IMR-90 (cell line): Measurements from ENCODE around the gene SPSB2. TPM values are rescaled to one million over a fixed set of nuclear protein-coding genes. Genes with fewer than 3 reads are reported as not detected.

Source experiments
- ATAC-seq: fragments of 200-7000 bp; cut with Tn5 transposase; 2 replicates; pipeline ENCODE4 v1.9.1; 2020; ENCODE audit warnings: low read depth, mild to moderate bottlenecking, moderate library complexity
- BruUV-seq: library from RNA; stranded (reverse); fragments of 400-500 nt; replicated peaks from 2 replicates; lab custom pipeline; 2021; lab: Mats Ljungman, UMichigan
- CTCF ChIA-PET: fragments of 300-600 bp; formaldehyde crosslinking; extraction: SDS; loops from one replicate; lab custom pipeline; 2021; ENCODE audit warnings: antibody characterized with exemption; lab: Yijun Ruan, JAX
- POLR2A ChIA-PET: fragments of 300-600 bp; sonication (Branson Sonifier 250); formaldehyde crosslinking; loops from one replicate; lab custom pipeline; 2022; ENCODE audit warnings: antibody characterized with exemption; ENCODE audit not compliant: unreplicated experiment; lab: Charles Lee
- DNase-seq: peaks from one replicate; pipeline ENCODE4 v3.0.0; 2013
- H2AFZ ChIP-seq: replicated peaks from 2 replicates; pipeline ENCODE3; 2013; ENCODE audit warnings: low read length, mild to moderate bottlenecking; ENCODE audit not compliant: poor library complexity
- H2AK5ac ChIP-seq: 2 replicates; pipeline ENCODE4 v1.6.1; 2013; ENCODE audit warnings: low read depth, low read length, inconsistent platforms
- H2AK9ac ChIP-seq: replicated peaks from 2 replicates; pipeline ENCODE3; 2013; ENCODE audit warnings: mild to moderate bottlenecking, low read depth, low read length, moderate library complexity; ENCODE audit not compliant: poor library complexity
- H2BK120ac ChIP-seq: 2 replicates; pipeline ENCODE4 v1.6.1; 2013; ENCODE audit warnings: low read depth, low read length, inconsistent platforms
- H2BK15ac ChIP-seq: 3 replicates; pipeline ENCODE4 v1.6.1; 2013; ENCODE audit warnings: low read depth, low read length, inconsistent platforms
- H2BK20ac ChIP-seq: 2 replicates; pipeline ENCODE4 v1.6.1; 2013; ENCODE audit warnings: low read depth, mild to moderate bottlenecking, inconsistent platforms, low read length, moderate library complexity
- H2BK5ac ChIP-seq: 2 replicates; pipeline ENCODE4 v1.6.1; 2013; ENCODE audit warnings: mild to moderate bottlenecking, low read depth, low read length, inconsistent platforms; ENCODE audit not compliant: poor library complexity, severe bottlenecking
- H3K14ac ChIP-seq: replicated peaks from 2 replicates; pipeline ENCODE4 v1.6.1; 2013; ENCODE audit warnings: low read depth, low read length, inconsistent platforms
- H3K18ac ChIP-seq: 2 replicates; pipeline ENCODE4 v1.6.1; 2013; ENCODE audit warnings: low read depth, low read length, control low read depth
- H3K23ac ChIP-seq: 2 replicates; pipeline ENCODE4 v1.6.1; 2013; ENCODE audit warnings: low read depth, low read length, inconsistent platforms
- H3K27ac ChIP-seq: 2 replicates; pipeline ENCODE4 v1.5.1; 2013; ENCODE audit warnings: mild to moderate bottlenecking, control low read depth, low read length; ENCODE audit not compliant: insufficient read depth
- H3K27me3 ChIP-seq: 2 replicates; pipeline ENCODE4 v1.6.1; 2013; ENCODE audit warnings: low read length; ENCODE audit not compliant: control insufficient read depth, insufficient read depth
- H3K36me3 ChIP-seq: 2 replicates; pipeline ENCODE4 v1.6.1; 2013; ENCODE audit warnings: low read length, mixed read lengths; ENCODE audit not compliant: control insufficient read depth, insufficient read depth
- H3K4ac ChIP-seq: 2 replicates; pipeline ENCODE4 v1.6.1; 2013; ENCODE audit warnings: low read depth, low read length, inconsistent platforms
- H3K4me1 ChIP-seq: 2 replicates; pipeline ENCODE4 v1.6.1; 2013; ENCODE audit warnings: low read length, mixed read lengths; ENCODE audit not compliant: control insufficient read depth, insufficient read depth
- H3K4me2 ChIP-seq: 2 replicates; pipeline ENCODE4 v1.6.1; 2013; ENCODE audit warnings: low read depth, mild to moderate bottlenecking, control low read depth, low read length, moderate library complexity
- H3K4me3 ChIP-seq: 2 replicates; pipeline ENCODE4 v1.5.1; 2013; ENCODE audit warnings: low read depth, mild to moderate bottlenecking, control low read depth, low read length, moderate library complexity; ENCODE audit not compliant: insufficient read depth
- H3K56ac ChIP-seq: 2 replicates; pipeline ENCODE4 v1.6.1; 2013; ENCODE audit warnings: low read length, inconsistent platforms; ENCODE audit not compliant: insufficient read depth; ENCODE audit errors: extremely low read depth
- H3K79me1 ChIP-seq, 2 experiments: 2 replicates each; pipeline ENCODE4 v1.6.1; 2013; ENCODE audit warnings: low read length in 2 of 2, inconsistent platforms in 1 of 2, low read depth in 1 of 2
- H3K9ac ChIP-seq: 2 replicates; pipeline ENCODE4 v1.6.1; 2013; ENCODE audit warnings: low read depth, low read length, control low read depth
- H3K9me1 ChIP-seq: 2 replicates; pipeline ENCODE4 v1.6.1; 2013; ENCODE audit warnings: low read length, inconsistent platforms; ENCODE audit not compliant: insufficient read depth
- H3K9me3 ChIP-seq: 2 replicates; pipeline ENCODE4 v1.6.1; 2013; ENCODE audit warnings: low read length; ENCODE audit not compliant: control insufficient read depth, insufficient read depth
- H4K20me1 ChIP-seq: 2 replicates; pipeline ENCODE4 v1.6.1; 2013; ENCODE audit warnings: low read length, inconsistent platforms; ENCODE audit not compliant: insufficient read depth
- H4K5ac ChIP-seq: 2 replicates; pipeline ENCODE4 v1.6.1; 2013; ENCODE audit warnings: mild to moderate bottlenecking, low read depth, low read length, control low read depth
- H4K8ac ChIP-seq, 2 experiments: 2 replicates each; pipeline ENCODE4 v1.6.1; 2013; ENCODE audit warnings: low read depth in 2 of 2, low read length in 2 of 2, control low read depth in 1 of 2, inconsistent platforms in 1 of 2
- H4K91ac ChIP-seq: 2 replicates; pipeline ENCODE4 v1.6.1; 2013; ENCODE audit warnings: low read depth, low read length, inconsistent platforms; ENCODE audit not compliant: insufficient read depth
- CEBPB ChIP-seq: IDR thresholded peaks from 2 replicates; pipeline ENCODE4 v1.6.1; 2012; ENCODE audit warnings: low read depth, low read length, improper control_type of control experiment
- CHD1 ChIP-seq: IDR thresholded peaks from 2 replicates; pipeline ENCODE4 v1.6.1; 2012; ENCODE audit warnings: low read depth, low read length, improper control_type of control experiment
- FOS ChIP-seq: fragments of 150-350 bp; IDR thresholded peaks from 2 replicates; pipeline ENCODE4 v1.6.1; 2016; ENCODE audit warnings: low read depth, low read length
- MAFK ChIP-seq: IDR thresholded peaks from 2 replicates; pipeline ENCODE4 v1.6.1; 2012; ENCODE audit warnings: low read depth, low read length, improper control_type of control experiment
- MAZ ChIP-seq: IDR thresholded peaks from 2 replicates; pipeline ENCODE4 v1.6.1; 2012; ENCODE audit warnings: low read depth, mild to moderate bottlenecking, low read length, improper control_type of control experiment, moderate library complexity, borderline replicate concordance
- MXI1 ChIP-seq: IDR thresholded peaks from 2 replicates; pipeline ENCODE4 v1.6.1; 2012; ENCODE audit warnings: low read depth, mild to moderate bottlenecking, low read length, moderate library complexity, borderline replicate concordance
- NFE2L2 ChIP-seq: fragments of 150-350 bp; IDR thresholded peaks from 2 replicates; pipeline ENCODE4 v1.6.1; 2016; ENCODE audit warnings: low read depth, mild to moderate bottlenecking, low read length
- POLR2A ChIP-seq: IDR thresholded peaks from 2 replicates; pipeline ENCODE4 v1.6.1; 2012; ENCODE audit warnings: mild to moderate bottlenecking, low read depth, low read length
- RAD21 ChIP-seq: IDR thresholded peaks from 2 replicates; pipeline ENCODE4 v1.6.1; 2012; ENCODE audit warnings: low read length, improper control_type of control experiment
- RCOR1 ChIP-seq: IDR thresholded peaks from 2 replicates; pipeline ENCODE4 v1.6.1; 2012; ENCODE audit warnings: mild to moderate bottlenecking, low read length, improper control_type of control experiment; ENCODE audit not compliant: insufficient replicate concordance
- RFX5 ChIP-seq: IDR thresholded peaks from 2 replicates; pipeline ENCODE4 v1.8.0; 2012; ENCODE audit warnings: low read depth, mild to moderate bottlenecking, low read length, moderate library complexity
- SMC3 ChIP-seq: fragments of 150-350 bp; IDR thresholded peaks from 2 replicates; pipeline ENCODE4 v1.6.1; 2016; ENCODE audit warnings: low read depth, mild to moderate bottlenecking, antibody characterized with exemption, low read length, moderate library complexity
- USF2 ChIP-seq: fragments of 150-350 bp; IDR thresholded peaks from 2 replicates; pipeline ENCODE4 v1.6.1; 2017; ENCODE audit warnings: mild to moderate bottlenecking, antibody characterized with exemption, low read length, low read depth
- WGBS, 2 experiments: methylation state at CpG; one replicate each; pipeline versions ENCODE4 v1.1.5 to v1.1.7; 2013; ENCODE audit warnings: missing lambda C conversion rate in 2 of 2; ENCODE audit not compliant: insufficient read length in 1 of 2; ENCODE audit errors: extremely low coverage in 2 of 2; 5-methylcytosine and 5-hydroxymethylcytosine counted together
- dilution Hi-C: fragments of 300-500 bp; cut with HindIII; formaldehyde crosslinking; loops from one replicate; pipeline ENCODE4 v1.14.3; 2018; ENCODE audit warnings: low sequenced_read_pairs; ENCODE audit not compliant: unreplicated experiment
- in situ Hi-C: fragments of 300-500 bp; cut with MboI; formaldehyde crosslinking; loops from 3 replicates; pipeline ENCODE4 v1.14.3; 2019; ENCODE audit warnings: low sequenced_read_pairs, inconsistent platforms, mixed read lengths
- intact Hi-C: fragments of 100-400 bp; cut with micrococcal nuclease; formaldehyde crosslinking; loops from 2 replicates; pipeline ENCODE4 v1.10.0; 2022
- polyA plus RNA-seq, 3 experiments: library from polyadenylated mRNA; depleted of rRNA; stranded (reverse); fragments of >200 nt; gene quantifications; 2 replicates each; pipeline ENCODE4 v1.2.3, GENCODE V29; 2012; ENCODE audit warnings: low replicate concordance in 1 of 3
- total RNA-seq: library from RNA; depleted of rRNA; stranded (reverse); fragments of >200 nt; gene quantifications from 2 replicates; pipeline ENCODE4 v1.2.3, GENCODE V29; 2012
- TF ChIP-seq, protein P1 (sequence below): fragments of 150-350 bp; IDR thresholded peaks from 2 replicates; pipeline ENCODE4 v1.6.1; 2016; ENCODE audit warnings: low read depth, mild to moderate bottlenecking, low read length, moderate library complexity, borderline replicate concordance
- TF ChIP-seq, protein P2 (sequence below): conservative IDR thresholded peaks from 2 replicates; pipeline ENCODE4 v1.5.1; 2012; ENCODE audit warnings: mild to moderate bottlenecking, low read depth, low read length, improper control_type of control experiment

SPSB2 gene
- total and polyA plus RNA-seq, 2 of the 4 experiments (the other 2 are of a cell fraction), result 1.3 to 4.1 TPM

DNA sequence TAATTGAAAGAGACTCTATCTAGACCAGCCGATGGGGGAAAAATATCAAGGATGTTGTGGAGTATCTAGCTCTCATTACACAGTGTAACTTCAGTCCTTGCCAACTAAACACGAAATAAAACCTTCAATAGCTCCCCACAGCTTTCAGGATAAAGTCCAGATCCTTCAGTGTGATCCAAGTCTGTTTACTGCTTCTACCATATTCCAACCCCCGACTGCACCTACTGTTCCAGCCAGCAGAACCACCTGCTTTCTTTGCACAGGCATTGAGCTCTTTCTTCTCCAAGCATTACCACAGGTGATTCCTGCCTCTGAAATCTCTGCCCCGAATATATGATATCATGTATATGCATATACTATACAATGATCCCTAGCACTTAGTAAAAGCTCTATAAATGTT is 29.3 kb upstream of the SPSB2 start:
- H2BK120ac ChIP-seq, result no peak overlapping the region
- no peak overlapping the region for H3K4me2 ChIP-seq
- no peak overlapping the region for H2BK5ac ChIP-seq
- no peaks in the 10 kb centered on the region; the same call in 1 of the 2 replicates for H3K36me3 ChIP-seq
- no peak overlapping the region for H3K18ac ChIP-seq
- no peak overlapping the region for H3K4me3 ChIP-seq
- TF ChIP-seq NFE2L2 (no peak), MXI1 (no peak), USF2 (no peak), CHD1 (no peak), RCOR1 (no peak), SMC3 (no peak), CEBPB (no peak), RFX5 (no peak), RAD21 (no peak), FOS (no peak), MAZ (no peak), POLR2A (no peak), MAFK (no peak)
- TF ChIP-seq, protein P1, sequence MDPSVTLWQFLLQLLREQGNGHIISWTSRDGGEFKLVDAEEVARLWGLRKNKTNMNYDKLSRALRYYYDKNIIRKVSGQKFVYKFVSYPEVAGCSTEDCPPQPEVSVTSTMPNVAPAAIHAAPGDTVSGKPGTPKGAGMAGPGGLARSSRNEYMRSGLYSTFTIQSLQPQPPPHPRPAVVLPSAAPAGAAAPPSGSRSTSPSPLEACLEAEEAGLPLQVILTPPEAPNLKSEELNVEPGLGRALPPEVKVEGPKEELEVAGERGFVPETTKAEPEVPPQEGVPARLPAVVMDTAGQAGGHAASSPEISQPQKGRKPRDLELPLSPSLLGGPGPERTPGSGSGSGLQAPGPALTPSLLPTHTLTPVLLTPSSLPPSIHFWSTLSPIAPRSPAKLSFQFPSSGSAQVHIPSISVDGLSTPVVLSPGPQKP, result no peak
- TF ChIP-seq, protein P2, sequence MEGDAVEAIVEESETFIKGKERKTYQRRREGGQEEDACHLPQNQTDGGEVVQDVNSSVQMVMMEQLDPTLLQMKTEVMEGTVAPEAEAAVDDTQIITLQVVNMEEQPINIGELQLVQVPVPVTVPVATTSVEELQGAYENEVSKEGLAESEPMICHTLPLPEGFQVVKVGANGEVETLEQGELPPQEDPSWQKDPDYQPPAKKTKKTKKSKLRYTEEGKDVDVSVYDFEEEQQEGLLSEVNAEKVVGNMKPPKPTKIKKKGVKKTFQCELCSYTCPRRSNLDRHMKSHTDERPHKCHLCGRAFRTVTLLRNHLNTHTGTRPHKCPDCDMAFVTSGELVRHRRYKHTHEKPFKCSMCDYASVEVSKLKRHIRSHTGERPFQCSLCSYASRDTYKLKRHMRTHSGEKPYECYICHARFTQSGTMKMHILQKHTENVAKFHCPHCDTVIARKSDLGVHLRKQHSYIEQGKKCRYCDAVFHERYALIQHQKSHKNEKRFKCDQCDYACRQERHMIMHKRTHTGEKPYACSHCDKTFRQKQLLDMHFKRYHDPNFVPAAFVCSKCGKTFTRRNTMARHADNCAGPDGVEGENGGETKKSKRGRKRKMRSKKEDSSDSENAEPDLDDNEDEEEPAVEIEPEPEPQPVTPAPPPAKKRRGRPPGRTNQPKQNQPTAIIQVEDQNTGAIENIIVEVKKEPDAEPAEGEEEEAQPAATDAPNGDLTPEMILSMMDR, result no peak
- no peak overlapping the region for H3K14ac ChIP-seq
- no peak overlapping the region for H2AFZ ChIP-seq
- POLR2A ChIA-PET, result no interaction called here
- no peak overlapping the region for H4K5ac ChIP-seq
- H4K20me1 ChIP-seq, result no peaks in the 10 kb centered on the region
- no peak overlapping the region for H3K9ac ChIP-seq
- H3K79me1 ChIP-seq, result no peaks in the 10 kb centered on the region; a peak in 1 of 4 replicates
- H3K4ac ChIP-seq, result no peak overlapping the region
- H3K23ac ChIP-seq, result no peak overlapping the region
- CTCF ChIA-PET, result interaction anchor here (2.3 kb wide), 1 partner anchor 11 kb away, joined by 9 read pairs; no protein-coding TSS in a partner anchor
- no peak overlapping the region for H4K8ac ChIP-seq
- H3K56ac ChIP-seq, result no peak overlapping the region
- H4K91ac ChIP-seq, result no peak overlapping the region
- H2BK15ac ChIP-seq, result no peak overlapping the region
- H3K27ac ChIP-seq, result no peak overlapping the region
- DNase-seq (no peak), ATAC-seq (no peak)
- H3K4me1 ChIP-seq, result peaks cover 3% of the 10 kb centered on the region; the same call in 1 of the 2 replicates
- WGBS, 2 experiments, result no CpG with 5 or more reads among the region's 4 CpGs
- in situ Hi-C loops, result no loop called here
- H3K9me3 ChIP-seq, result no peaks in the 10 kb centered on the region
- H2AK5ac ChIP-seq, result no peak overlapping the region
- no peak overlapping the region for H2AK9ac ChIP-seq
- H3K9me1 ChIP-seq, result peaks cover 4% of the 10 kb centered on the region; the same call in 1 of the 2 replicates
- no TSS peak for BruUV-seq
- dilution Hi-C loops, result no loop called here
- H3K27me3 ChIP-seq, result no peaks in the 10 kb centered on the region
- intact Hi-C loops, result no loop called here
- no peak overlapping the region for H2BK20ac ChIP-seq
